K562 treated with DMSO at 1 percent for 48 hours (cell line): ENCODE results near the gene DEAF1. TPM values are rescaled to one million over a fixed set of nuclear protein-coding genes. Genes with fewer than 3 reads are reported as not detected.

ENCODE experiments used
- total RNA-seq: library from RNA; unstranded; fragments of 300-600 nt; gene quantifications from 2 replicates; pipeline ENCODE4 v1.2.3, GENCODE V29; 2022; ENCODE audit warnings: low replicate concordance; ENCODE audit errors: extremely low read depth

Gene DEAF1
- not detected in 2 replicates for total RNA-seq

GRCh38 chr11:694563-695287 is at the start of gene DEAF1:
TSS of gene DEAF1 (minus strand) at chr11:695222. CDS start at chr11:695047, 175 bp downstream.

GRCh38 chr11:705646-706438 is 10.8 kb upstream of the DEAF1 start, which contains the start of gene EPS8L2:
TSS of gene EPS8L2 (plus strand) at chr11:706231. CDS start at chr11:709408, 3,177 bp downstream.

GRCh38 chr11:695538-696248 is 671 bp upstream of the DEAF1 start, which contains the start of gene TMEM80:
TSS of gene TMEM80 (plus strand) at chr11:695816. CDS start at chr11:695828, 12 bp downstream.

GRCh38 chr11:636511-637332 is 58.3 kb downstream of the DEAF1 start, which contains the start of gene DRD4:
TSS of gene DRD4 (plus strand) at chr11:637269. CDS start at chr11:637305, 36 bp downstream.

GRCh38 chr11:626475-627307 is 68.3 kb downstream of the DEAF1 start, which contains the start of gene SCT:
TSS of gene SCT (minus strand) at chr11:627181. CDS start at chr11:627143, 38 bp downstream.

GRCh38 chr11:624705-625635 is 70.1 kb downstream of the DEAF1 start, which contains the start of gene CDHR5:
TSS of gene CDHR5 (minus strand) at chr11:624955. CDS start at chr11:624902, 53 bp downstream.

GRCh38 chr11:615504-616319 is 79.3 kb downstream of the DEAF1 start, which contains the start of gene IRF7:
TSS of gene IRF7 (minus strand) at chr11:615950. CDS start at chr11:615364, 586 bp downstream.

Other genes with a start within 250 kb of the DEAF1 start
- not detected in 2 replicates for gene PTDSS2, start 244.9 kb downstream of the DEAF1 start, total RNA-seq
- not detected in 2 replicates for gene RNH1, start 188.0 kb downstream of the DEAF1 start, total RNA-seq
- gene HRAS, start 159.6 kb downstream of the DEAF1 start, total RNA-seq: not detected in 2 replicates
- gene LRRC56, start 157.7 kb downstream of the DEAF1 start, total RNA-seq: not detected in 2 replicates
- gene LMNTD2, start 134.5 kb downstream of the DEAF1 start, total RNA-seq: not detected in 2 replicates
- not detected in 2 replicates for gene RASSF7, start 134.3 kb downstream of the DEAF1 start, total RNA-seq
- not detected in 2 replicates for gene PHRF1, start 118.8 kb downstream of the DEAF1 start, total RNA-seq
- not detected in 2 replicates for gene IRF7, start 79.3 kb downstream of the DEAF1 start, total RNA-seq
- not detected in 2 replicates for gene CDHR5, start 70.3 kb downstream of the DEAF1 start, total RNA-seq
- not detected in 2 replicates for gene SCT, start 68.0 kb downstream of the DEAF1 start, total RNA-seq
- gene DRD4, start 58.0 kb downstream of the DEAF1 start, total RNA-seq: not detected in 2 replicates
- gene TMEM80, start 594 bp upstream of the DEAF1 start, total RNA-seq: not detected in 2 replicates
- not detected in 2 replicates for gene EPS8L2, start 11.0 kb upstream of the DEAF1 start, total RNA-seq
- 394 TPM in 1 of 2 replicates, not detected in the other for gene TALDO1, start 52.2 kb upstream of the DEAF1 start, total RNA-seq
- not detected in 2 replicates for gene GATD1, start 82.3 kb upstream of the DEAF1 start, total RNA-seq
- gene CEND1, start 94.9 kb upstream of the DEAF1 start, total RNA-seq: not detected in 2 replicates
- not detected in 2 replicates for gene SLC25A22, start 103.1 kb upstream of the DEAF1 start, total RNA-seq
- gene PIDD1, start 110.0 kb upstream of the DEAF1 start, total RNA-seq: not detected in 2 replicates
- not detected in 2 replicates for gene RPLP2, start 114.7 kb upstream of the DEAF1 start, total RNA-seq
- 265 TPM in 1 of 2 replicates, not detected in the other for gene PNPLA2, start 123.7 kb upstream of the DEAF1 start, total RNA-seq
- gene CRACR2B, start 132.7 kb upstream of the DEAF1 start, total RNA-seq: not detected in 2 replicates
- 775 TPM in 1 of 2 replicates, not detected in the other for gene CD151, start 137.7 kb upstream of the DEAF1 start, total RNA-seq
- gene POLR2L, start 147.3 kb upstream of the DEAF1 start, total RNA-seq: not detected in 2 replicates
- not detected in 2 replicates for gene TSPAN4, start 147.6 kb upstream of the DEAF1 start, total RNA-seq
- not detected in 2 replicates for gene CHID1, start 215.6 kb upstream of the DEAF1 start, total RNA-seq
- gene AP2A2, start 230.6 kb upstream of the DEAF1 start, total RNA-seq: not detected in 2 replicates